Body of pancreas (tissue), 4 donors: ENCODE data around the gene RUFY1.
"Not testable (repeated sequence)": the region's sequence is repeated elsewhere in the genome, so short reads cannot be mapped to it uniquely, and the experiment has no call there.

Source experiments
- CTCF ChIP-seq, 7 experiments: fragments of 450-650 bp in 4 of 7; fragments of 200-600 bp in 3 of 7; sonication (generic) in 3 of 7; IDR thresholded peaks; one replicate each; pipeline ENCODE4 v1.5.1; 2016 to 2019; ENCODE audit warnings: antibody characterized with exemption in 7 of 7
- POLR2A ChIP-seq, 3 donors: fragments of 450-650 bp; IDR thresholded peaks; one replicate each; pipeline ENCODE4 v1.6.1; 2016; ENCODE audit warnings: antibody characterized with exemption in 3 of 3, mild to moderate bottlenecking in 2 of 3

DNA sequence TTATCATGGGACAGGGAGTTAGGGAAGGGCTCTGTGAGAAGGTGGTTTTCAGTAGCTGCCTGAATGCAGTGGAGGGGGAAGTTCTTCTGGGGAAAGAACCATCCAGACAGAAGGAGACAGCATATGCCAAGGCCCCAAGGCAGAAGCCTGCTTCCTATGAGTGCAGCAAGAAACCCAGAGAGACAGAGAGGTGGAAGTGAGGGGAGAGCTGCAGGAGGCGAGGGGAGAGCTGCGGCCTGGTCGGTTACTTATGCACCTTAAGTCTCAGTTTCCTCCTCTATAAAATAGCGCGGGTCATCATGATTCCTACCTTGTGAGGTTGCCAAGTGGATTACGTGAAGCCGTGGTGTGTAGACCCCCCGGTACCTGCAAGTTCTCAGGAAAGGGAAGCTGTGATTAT is 47.9 kb upstream of the RUFY1 start:
- not testable (repeated sequence) for TF ChIP-seq CTCF, POLR2A (IDR thresholded peaks at IDR 0.05)
